ENCODE measurements around the gene AMOT. TPM values are rescaled to one million over a fixed set of nuclear protein-coding genes. Genes with fewer than 3 reads are reported as not detected.

The AMOT gene
- total RNA-seq, 2 experiments from 2014 or later = 0.95 to 6.8 TPM

DNA sequence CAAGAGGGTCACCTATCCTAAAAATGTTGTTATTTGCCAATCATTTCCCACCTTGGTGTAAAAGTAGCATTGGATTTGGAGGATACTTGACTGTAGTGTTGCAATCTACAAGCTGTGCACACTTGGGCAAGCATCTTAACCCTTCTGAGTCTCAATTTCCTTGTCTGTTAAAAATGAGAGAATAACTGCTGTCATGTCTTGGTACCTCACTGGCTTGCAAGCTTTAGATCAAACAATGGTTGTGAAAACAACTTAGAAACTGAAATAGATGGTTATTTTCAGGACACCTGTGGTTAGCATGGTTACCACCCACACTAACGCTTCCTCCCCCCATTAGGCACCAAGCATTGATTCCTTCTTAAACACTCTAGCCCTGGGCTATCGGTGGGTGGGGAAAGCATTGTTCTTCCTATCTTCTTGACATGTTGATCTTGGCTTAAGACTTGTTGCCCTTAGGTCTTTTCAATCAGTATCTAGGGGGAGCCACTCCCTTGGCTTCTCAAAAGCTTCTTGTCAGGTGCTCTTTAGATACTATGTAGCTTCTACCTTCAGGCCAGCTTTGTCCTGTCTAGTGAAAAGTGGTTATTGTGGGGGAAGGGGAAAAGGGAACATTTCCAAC, 10.6 kb upstream of the AMOT start:
- Histone ChIP-seq H3K4me3 (ENCODE audit: low read depth, low read length, poor library complexity, severe bottlenecking) (peak overlapping the region; percentile 19), H3K9me3 (ENCODE audit: low read length) (no peaks in the 10 kb centered on the region), H2AFZ (ENCODE audit: low read length) (peak overlapping the region; percentile 36), H3K36me3 (ENCODE audit: insufficient read depth, low read length) (no peaks in the 10 kb centered on the region), H3K27ac (ENCODE audit: low read depth, low read length, poor library complexity, severe bottlenecking) (no peak overlapping the region), H3K4me1 (ENCODE audit: insufficient read depth, low read length, poor library complexity, severe bottlenecking) (peaks cover 35% of the 10 kb centered on the region), H3K4me2 (ENCODE audit: low read length) (peak overlapping the region; percentile 48), H3K9me2 (ENCODE audit: insufficient read depth, low read length) (no peaks in the 10 kb centered on the region), H3K79me2 (ENCODE audit: insufficient read depth, low read depth, low read length) (no peaks in the 10 kb centered on the region), H4K20me1 (ENCODE audit: insufficient read depth, low read length) (no peaks in the 10 kb centered on the region)
- DNase-seq (ENCODE audit: low spot score) = peak; percentile 26
- no TSS peak for BruUV-seq (replicated peaks)
- POLR2A ChIA-PET = interaction anchor here (0.8 to 2.5 kb wide), 4 partner anchors 8 to 26 kb away, joined by 4 to 19 read pairs (median 5); partner anchors contain the start of gene AMOT
- CTCF ChIA-PET (ENCODE audit: unreplicated experiment) = no interaction called here
- intact Hi-C loops (cut with micrococcal nuclease; ENCODE audit: unreplicated experiment) = loop anchor here (1.0 kb wide), 1 partner anchor 36 kb away; no protein-coding TSS in a partner anchor
- TF ChIP-seq, protein P1, sequence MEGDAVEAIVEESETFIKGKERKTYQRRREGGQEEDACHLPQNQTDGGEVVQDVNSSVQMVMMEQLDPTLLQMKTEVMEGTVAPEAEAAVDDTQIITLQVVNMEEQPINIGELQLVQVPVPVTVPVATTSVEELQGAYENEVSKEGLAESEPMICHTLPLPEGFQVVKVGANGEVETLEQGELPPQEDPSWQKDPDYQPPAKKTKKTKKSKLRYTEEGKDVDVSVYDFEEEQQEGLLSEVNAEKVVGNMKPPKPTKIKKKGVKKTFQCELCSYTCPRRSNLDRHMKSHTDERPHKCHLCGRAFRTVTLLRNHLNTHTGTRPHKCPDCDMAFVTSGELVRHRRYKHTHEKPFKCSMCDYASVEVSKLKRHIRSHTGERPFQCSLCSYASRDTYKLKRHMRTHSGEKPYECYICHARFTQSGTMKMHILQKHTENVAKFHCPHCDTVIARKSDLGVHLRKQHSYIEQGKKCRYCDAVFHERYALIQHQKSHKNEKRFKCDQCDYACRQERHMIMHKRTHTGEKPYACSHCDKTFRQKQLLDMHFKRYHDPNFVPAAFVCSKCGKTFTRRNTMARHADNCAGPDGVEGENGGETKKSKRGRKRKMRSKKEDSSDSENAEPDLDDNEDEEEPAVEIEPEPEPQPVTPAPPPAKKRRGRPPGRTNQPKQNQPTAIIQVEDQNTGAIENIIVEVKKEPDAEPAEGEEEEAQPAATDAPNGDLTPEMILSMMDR (conservative IDR thresholded peaks at IDR 0.05; ENCODE audit: low read length) = 0 out of 2 replicates have a peak, but pooled peaks have one; percentile 25
- no peak for TF ChIP-seq EZH2phosphoT487 (IDR thresholded peaks at IDR 0.05; ENCODE audit: borderline replicate concordance, low read depth, low read length)

DNA sequence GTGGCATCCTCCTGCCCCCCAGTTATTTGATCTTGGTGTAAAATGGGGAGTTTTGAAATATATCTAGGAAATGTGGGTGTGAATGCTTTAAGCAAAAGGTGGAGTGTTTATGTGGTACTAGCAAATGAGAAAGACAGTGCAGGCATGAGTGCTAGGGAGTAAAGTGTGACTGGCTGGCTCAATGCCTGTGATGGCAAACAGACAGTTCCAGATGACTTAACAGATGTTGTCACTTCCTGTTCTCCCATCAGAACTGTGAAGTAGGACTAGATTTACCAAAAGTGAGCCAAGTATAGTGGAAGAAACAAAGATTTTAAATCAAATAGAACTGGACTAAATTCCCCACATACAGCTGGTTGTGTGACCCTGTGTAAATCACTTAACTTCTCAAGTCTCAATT, 8.4 kb upstream of the AMOT start:
- no peaks in the 10 kb centered on the region for H3K36me3 ChIP-seq (ENCODE audit: insufficient read depth, low read length)
- DNase-seq (ENCODE audit: low spot score) = peak; percentile 29
- no peaks in the 10 kb centered on the region for H3K9me3 ChIP-seq (ENCODE audit: low read length)
- POLR2A ChIA-PET = interaction anchor here (0.6 kb wide), 1 partner anchor 36 kb away, joined by 4 read pairs; no protein-coding TSS in a partner anchor
- H3K4me3 ChIP-seq (ENCODE audit: low read depth, low read length, poor library complexity, severe bottlenecking) = no peak overlapping the region
- intact Hi-C loops (cut with micrococcal nuclease; ENCODE audit: unreplicated experiment) = loop anchor here (10.0 kb wide), 1 partner anchor 174 kb away; the partner anchor contains the start of gene LHFPL1
- no peak overlapping the region for H3K27ac ChIP-seq (ENCODE audit: low read depth, low read length, poor library complexity, severe bottlenecking)
- peak overlapping the region; percentile 64 for H2AFZ ChIP-seq (ENCODE audit: low read length)
- H4K20me1 ChIP-seq (ENCODE audit: insufficient read depth, low read length) = no peaks in the 10 kb centered on the region
- H3K79me2 ChIP-seq (ENCODE audit: insufficient read depth, low read depth, low read length) = no peaks in the 10 kb centered on the region
- CTCF ChIA-PET (ENCODE audit: unreplicated experiment) = no interaction called here
- no peaks in the 10 kb centered on the region for H3K9me2 ChIP-seq (ENCODE audit: insufficient read depth, low read length)
- BruUV-seq (replicated peaks) = no TSS peak
- TF ChIP-seq, protein P1 (conservative IDR thresholded peaks at IDR 0.05; ENCODE audit: low read length) = no peak
- no peak for TF ChIP-seq EZH2phosphoT487 (IDR thresholded peaks at IDR 0.05; ENCODE audit: borderline replicate concordance, low read depth, low read length)
- peaks cover 35% of the 10 kb centered on the region for H3K4me1 ChIP-seq (ENCODE audit: insufficient read depth, low read length, poor library complexity, severe bottlenecking)
- H3K4me2 ChIP-seq (ENCODE audit: low read length) = 0 out of 2 replicates have a peak overlapping the region, but pooled peaks have one; percentile 20

DNA sequence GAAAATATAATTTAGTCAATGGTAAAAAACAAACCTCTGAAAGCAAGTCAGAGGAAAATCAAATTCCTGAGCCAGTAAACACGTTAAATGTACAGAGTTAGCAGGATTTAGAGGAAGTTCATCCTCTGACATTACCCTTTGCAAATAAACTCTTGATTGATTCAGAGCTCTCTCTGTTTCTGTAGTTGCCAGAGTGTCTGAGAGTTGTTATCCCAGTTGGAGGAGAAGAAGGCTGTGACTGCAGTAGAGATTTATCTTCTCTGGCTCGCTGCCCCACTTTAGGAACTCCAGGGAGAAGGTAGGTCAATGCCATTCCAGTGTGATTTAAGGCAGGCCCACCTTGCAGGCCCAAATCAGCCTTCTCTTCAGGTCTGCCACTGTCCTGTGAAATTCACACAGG, 6.2 kb upstream of the AMOT start:
- Histone ChIP-seq H3K9me2 (ENCODE audit: insufficient read depth, low read length) (no peaks in the 10 kb centered on the region), H3K4me2 (ENCODE audit: low read length) (no peak overlapping the region), H3K4me3 (ENCODE audit: low read depth, low read length, poor library complexity, severe bottlenecking) (no peak overlapping the region), H3K9me3 (ENCODE audit: low read length) (no peaks in the 10 kb centered on the region), H3K36me3 (ENCODE audit: insufficient read depth, low read length) (no peaks in the 10 kb centered on the region), H3K4me1 (ENCODE audit: insufficient read depth, low read length, poor library complexity, severe bottlenecking) (peaks cover 28% of the 10 kb centered on the region), H4K20me1 (ENCODE audit: insufficient read depth, low read length) (no peaks in the 10 kb centered on the region), H2AFZ (ENCODE audit: low read length) (no peak overlapping the region), H3K79me2 (ENCODE audit: insufficient read depth, low read depth, low read length) (no peaks in the 10 kb centered on the region), H3K27ac (ENCODE audit: low read depth, low read length, poor library complexity, severe bottlenecking) (no peak overlapping the region)
- no TSS peak for BruUV-seq (replicated peaks)
- intact Hi-C loops (cut with micrococcal nuclease; ENCODE audit: unreplicated experiment) = loop anchor here (10.0 kb wide), 1 partner anchor 172 kb away; the partner anchor contains the start of gene LHFPL1
- TF ChIP-seq, protein P1 (conservative IDR thresholded peaks at IDR 0.05; ENCODE audit: low read length) = no peak
- TF ChIP-seq EZH2phosphoT487 (IDR thresholded peaks at IDR 0.05; ENCODE audit: borderline replicate concordance, low read depth, low read length) = no peak
- ChIA-PET CTCF (ENCODE audit: unreplicated experiment) (no interaction called here), POLR2A (no interaction called here)
- DNase-seq (ENCODE audit: low spot score) = no peak

Measured in OCI-LY7 (cell line).